ENCODE measurements around the gene COL15A1. TPM values are rescaled to one million over a fixed set of nuclear protein-coding genes. Genes with fewer than 3 reads are reported as not detected.

The COL15A1 gene
- total RNA-seq, 4 donors from 2014 or later = 20.7 to 98.5 (median 55.0) TPM

GRCh38 chr9:99079542-99079941, 135.8 kb downstream of the COL15A1 start:
- ATAC-seq (ENCODE audit: low FRiP score) (no peak), DNase-seq (ENCODE audit: low spot score) (no peak)
- TF ChIP-seq CTCF (IDR thresholded peaks at IDR 0.05) = no peak

- no peak for DNase-seq (ENCODE audit: low spot score)
These were observed 139.3 kb downstream of the COL15A1 start for GRCh38 chr9:99083051-99083450.

DNA sequence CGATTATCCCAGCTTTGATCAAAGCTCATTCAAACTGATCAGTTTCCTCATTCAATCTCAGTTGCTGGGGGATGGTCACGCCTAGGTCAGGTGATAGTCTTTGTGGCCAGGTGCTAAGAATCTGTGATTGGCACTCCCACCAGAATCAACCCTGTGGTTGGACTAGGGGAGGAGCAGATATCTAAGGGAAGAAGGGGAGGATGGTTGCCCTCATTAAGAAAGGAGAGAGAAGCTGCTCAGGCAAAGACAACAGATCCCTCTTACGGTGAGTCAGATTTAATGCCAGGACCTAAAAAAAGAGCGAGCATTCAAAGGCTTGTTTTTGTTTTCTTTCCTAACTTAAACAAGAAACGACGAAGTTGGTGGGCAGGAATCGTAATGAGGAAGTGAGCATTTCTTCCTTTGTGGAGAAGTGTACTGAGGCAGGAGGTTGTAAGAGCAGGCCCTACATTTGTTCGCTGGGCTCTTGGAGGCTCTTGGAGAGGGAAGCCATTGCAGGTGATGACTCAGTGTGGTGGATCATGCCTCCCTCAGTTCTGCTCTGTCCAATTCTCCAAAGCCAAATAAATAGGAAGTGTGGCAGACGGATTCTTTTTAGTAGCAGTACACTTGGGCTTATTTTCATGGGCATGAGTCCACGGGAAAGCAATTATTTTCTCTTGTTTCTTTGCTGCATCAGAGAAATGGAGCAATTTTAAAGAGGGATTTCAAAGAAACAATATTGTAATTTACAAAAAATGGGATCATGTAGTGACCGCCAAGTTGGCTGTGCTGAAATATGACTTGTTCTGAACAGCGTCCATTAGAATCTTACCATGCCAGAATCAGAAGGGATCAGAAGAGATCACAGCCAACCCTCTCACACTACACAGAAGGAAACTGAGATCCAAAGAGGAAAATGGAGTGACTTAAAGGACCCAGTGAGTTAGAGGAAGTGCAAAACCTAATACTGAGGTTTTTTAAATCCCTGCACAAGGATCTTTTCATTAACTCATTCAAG, 142.5 kb downstream of the COL15A1 start:
- TF ChIP-seq CTCF (IDR thresholded peaks at IDR 0.05) = no peak
- ATAC-seq (ENCODE audit: low FRiP score) (no peak), DNase-seq (ENCODE audit: low spot score) (no peak)

More at GRCh38 chr9:99083051-99083450, 139.3 kb downstream of the COL15A1 start:
- no peak for TF ChIP-seq CTCF (IDR thresholded peaks at IDR 0.05)
- ATAC-seq (ENCODE audit: low FRiP score) = no peak

DNA sequence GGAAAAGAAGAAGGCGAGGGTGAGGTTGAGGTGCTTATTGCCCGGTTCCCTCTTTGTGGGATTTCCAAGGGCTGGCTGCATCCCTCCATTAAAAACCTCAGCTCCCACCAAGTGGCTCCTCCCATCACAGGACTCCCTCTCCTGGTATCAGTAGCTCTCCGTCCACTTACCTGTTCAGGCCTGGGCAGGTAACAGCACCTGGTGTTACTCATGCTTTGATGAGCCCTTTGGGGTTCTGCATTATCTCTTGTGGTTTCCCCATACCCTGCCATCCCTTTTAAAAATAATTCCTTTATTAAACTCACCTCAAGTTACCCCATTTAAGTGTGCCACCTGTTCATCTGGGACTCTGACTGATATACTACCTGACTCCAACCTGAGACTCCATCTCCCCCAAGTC, 143.8 kb downstream of the COL15A1 start:
- TF ChIP-seq CTCF (IDR thresholded peaks at IDR 0.05) = no peak
- ATAC-seq (ENCODE audit: low FRiP score) (no peak), DNase-seq (ENCODE audit: low spot score) (no peak)

- DNase-seq (ENCODE audit: low spot score) = no peak
- no peak for ATAC-seq (ENCODE audit: low FRiP score)
- TF ChIP-seq CTCF (IDR thresholded peaks at IDR 0.05) = no peak
These were observed 146.8 kb downstream of the COL15A1 start for GRCh38 chr9:99090336-99091130.

DNA sequence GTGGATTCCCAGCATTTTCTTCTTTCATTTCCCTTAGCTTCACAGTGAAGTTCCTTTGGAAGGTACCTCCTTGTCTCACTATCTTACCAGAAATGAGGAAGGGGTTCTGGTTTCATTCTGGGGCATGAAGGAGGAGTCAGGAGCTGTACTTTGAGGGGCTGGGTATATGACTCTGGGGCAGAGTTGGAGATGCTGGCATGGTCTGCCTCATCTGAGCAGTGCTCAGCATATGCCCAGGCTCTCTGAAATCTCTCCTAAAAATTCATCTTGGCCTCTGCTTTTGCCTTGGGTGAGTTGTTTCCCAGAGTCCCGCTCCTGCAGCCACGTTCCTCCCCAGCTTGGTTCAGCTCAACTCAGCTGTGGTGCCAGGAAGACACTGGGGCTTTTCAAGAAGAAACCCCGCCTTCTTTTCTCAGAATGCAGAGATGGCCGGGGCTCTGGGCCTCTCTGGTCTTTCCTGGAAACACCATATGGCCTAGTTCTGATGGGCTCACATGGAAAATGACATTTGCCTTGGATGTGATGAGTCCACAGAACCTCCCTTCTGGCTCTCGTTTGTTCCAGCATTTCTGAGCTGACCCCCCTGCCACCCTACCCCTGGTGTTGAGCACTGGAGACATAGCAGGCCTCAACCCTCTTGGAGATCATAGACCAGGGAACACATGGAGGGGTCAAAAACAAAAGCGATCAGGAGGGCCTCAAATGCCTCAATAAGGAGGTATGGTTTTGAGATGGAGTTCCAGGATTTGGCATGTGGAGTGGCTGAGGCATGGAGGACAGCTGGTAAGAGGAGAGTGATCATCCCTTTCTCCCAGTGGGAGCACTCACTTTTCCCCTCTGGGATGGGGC, 149.2 kb downstream of the COL15A1 start:
- no peak for TF ChIP-seq CTCF (IDR thresholded peaks at IDR 0.05)
- no peak for DNase-seq (ENCODE audit: low spot score)
- peak; percentile 14 for ATAC-seq (ENCODE audit: low FRiP score)
